ENCODE measurements around the gene HOXB6.

DNA sequence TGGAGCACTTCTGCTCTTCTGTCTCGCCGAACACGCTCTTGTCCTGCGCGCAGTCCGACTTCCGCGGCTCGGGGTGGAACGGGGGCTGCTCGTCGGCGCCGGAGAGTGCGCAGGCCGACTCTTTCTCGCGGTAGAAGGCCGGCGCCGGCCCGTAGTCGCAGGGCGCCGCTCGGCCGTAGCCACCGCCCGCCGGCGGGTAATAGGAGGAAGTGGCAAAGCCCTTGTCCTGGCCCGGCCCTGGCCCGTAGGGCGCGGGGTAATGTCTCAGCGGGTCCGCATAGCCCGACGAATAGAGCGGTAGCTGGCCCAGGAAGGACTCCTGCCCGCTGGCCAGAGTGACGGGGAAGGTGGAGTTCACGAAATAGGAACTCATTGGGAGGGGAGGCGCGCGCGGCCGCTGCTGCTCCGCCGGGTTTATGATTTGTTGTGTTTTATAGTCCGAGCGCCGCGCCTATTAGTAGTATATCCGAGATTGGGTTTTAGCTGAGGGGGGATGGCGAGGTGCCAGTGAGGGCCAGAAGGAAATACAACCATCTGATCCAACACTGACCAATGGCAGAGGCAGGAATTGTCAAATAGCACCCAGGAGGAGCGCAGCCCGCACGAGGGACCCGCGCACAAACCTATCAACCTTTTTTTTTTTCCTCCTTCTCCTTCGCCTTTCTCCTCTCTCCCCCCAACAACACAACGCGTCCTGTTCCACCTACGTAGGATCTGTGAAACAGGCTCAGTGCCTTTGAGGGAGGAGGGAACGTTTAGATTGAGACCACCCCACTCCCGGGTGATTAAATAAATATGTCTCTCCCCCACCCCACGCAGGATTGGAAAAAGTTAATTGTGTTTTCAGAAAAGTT lies 6.8 kb downstream of the HOXB6 start:
- TF ChIP-seq, protein P1, sequence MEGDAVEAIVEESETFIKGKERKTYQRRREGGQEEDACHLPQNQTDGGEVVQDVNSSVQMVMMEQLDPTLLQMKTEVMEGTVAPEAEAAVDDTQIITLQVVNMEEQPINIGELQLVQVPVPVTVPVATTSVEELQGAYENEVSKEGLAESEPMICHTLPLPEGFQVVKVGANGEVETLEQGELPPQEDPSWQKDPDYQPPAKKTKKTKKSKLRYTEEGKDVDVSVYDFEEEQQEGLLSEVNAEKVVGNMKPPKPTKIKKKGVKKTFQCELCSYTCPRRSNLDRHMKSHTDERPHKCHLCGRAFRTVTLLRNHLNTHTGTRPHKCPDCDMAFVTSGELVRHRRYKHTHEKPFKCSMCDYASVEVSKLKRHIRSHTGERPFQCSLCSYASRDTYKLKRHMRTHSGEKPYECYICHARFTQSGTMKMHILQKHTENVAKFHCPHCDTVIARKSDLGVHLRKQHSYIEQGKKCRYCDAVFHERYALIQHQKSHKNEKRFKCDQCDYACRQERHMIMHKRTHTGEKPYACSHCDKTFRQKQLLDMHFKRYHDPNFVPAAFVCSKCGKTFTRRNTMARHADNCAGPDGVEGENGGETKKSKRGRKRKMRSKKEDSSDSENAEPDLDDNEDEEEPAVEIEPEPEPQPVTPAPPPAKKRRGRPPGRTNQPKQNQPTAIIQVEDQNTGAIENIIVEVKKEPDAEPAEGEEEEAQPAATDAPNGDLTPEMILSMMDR (IDR thresholded peaks at IDR 0.05; ENCODE audit: borderline replicate concordance, extremely low read depth, low read length, poor library complexity, severe bottlenecking) = no peak
- TF ChIP-seq EZH2 (IDR thresholded peaks at IDR 0.05; ENCODE audit: borderline replicate concordance, low read depth, low read length, severe bottlenecking) = no peak

Data from DND-41 (cell line).